Muscle of leg (tissue), 11 donors: ENCODE results near the gene CORO2B. TPM values are rescaled to one million over a fixed set of nuclear protein-coding genes. Genes with fewer than 3 reads are reported as not detected.

Source experiments
- DNase-seq: peaks from one replicate; pipeline ENCODE4 v3.0.0; 2013
- H3K27ac ChIP-seq: one replicate; pipeline ENCODE4 v1.5.1; 2013; ENCODE audit warnings: mild to moderate bottlenecking, low read length, control low read depth
- H3K27me3 ChIP-seq: one replicate; pipeline ENCODE4 v1.6.1; 2013; ENCODE audit warnings: low read length; ENCODE audit not compliant: control insufficient read depth, insufficient read depth
- H3K36me3 ChIP-seq: one replicate; pipeline ENCODE4 v1.6.1; 2013; ENCODE audit warnings: low read length; ENCODE audit not compliant: control insufficient read depth, insufficient read depth
- H3K4me1 ChIP-seq: one replicate; pipeline ENCODE4 v1.6.1; 2013; ENCODE audit warnings: low read length; ENCODE audit not compliant: control insufficient read depth, insufficient read depth
- H3K4me3 ChIP-seq: one replicate; pipeline ENCODE4 v1.5.1; 2013; ENCODE audit warnings: low read length, control low read depth
- H3K9me3 ChIP-seq: replicated peaks from 2 replicates; pipeline ENCODE4 v1.6.1; 2013; ENCODE audit warnings: low read depth, low read length; ENCODE audit not compliant: control insufficient read depth
- WGBS: methylation state at CpG from one replicate; pipeline ENCODE4 v1.1.5; 2013; ENCODE audit warnings: missing lambda C conversion rate; ENCODE audit not compliant: insufficient coverage; 5-methylcytosine and 5-hydroxymethylcytosine counted together
- polyA plus RNA-seq, 8 donors: library from polyadenylated mRNA; unstranded; fragments of 120-200 nt; gene quantifications; one replicate each; pipeline versions ENCODE4 v1.2.1 to v1.2.3, GENCODE V29; 2013; ENCODE audit warnings: inconsistent platforms in 1 of 8, low replicate concordance in 1 of 8; ENCODE audit not compliant: insufficient read length in 8 of 8, insufficient read depth in 1 of 8
- total RNA-seq: library from RNA; stranded (reverse); fragments of 120-200 nt; gene quantifications from one replicate; pipeline ENCODE4 v1.2.4, GENCODE V29; 2013

Gene CORO2B
- total and polyA plus RNA-seq, 9 donors: 2.9 to 8.6 (median 5.3) TPM

DNA sequence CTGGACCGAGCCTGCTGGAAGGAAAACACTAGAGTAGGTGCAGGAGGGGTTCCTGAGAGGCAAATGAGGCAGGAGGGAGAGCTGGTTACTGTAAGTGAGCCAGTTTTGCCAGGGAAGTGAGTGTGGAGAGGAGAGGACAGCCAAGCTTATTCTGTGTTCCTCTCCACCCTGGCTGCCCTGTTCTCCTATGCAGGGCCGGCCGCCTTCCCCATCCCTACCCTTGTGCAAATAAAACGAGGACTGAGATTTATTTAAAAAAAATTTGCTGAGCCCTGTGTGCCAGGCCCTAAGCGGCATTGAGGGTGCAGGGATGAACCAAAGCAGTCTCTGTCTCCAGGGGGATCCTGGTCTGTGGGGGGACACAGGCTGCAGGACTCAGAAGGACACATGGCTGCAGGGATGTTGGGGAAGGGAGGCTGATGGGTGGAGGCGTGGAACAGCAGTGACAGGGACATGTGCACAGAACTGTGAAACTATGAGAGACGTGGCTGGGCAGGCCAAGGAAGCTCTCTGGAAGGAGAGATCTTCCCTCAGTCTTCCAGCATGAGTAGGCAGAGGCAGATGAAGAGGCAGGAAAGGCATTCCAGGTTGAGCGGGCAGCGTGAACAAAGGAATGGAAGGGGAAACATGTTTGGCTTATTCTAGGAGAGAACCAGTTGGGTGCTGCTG is 12.1 kb downstream of the CORO2B start:
- DNase-seq: no peak
- no peak overlapping the region for H3K27ac ChIP-seq
- WGBS: 81% methylated on average over 7 of the region's 9 CpGs
- H3K4me3 ChIP-seq: no peak overlapping the region
- H3K4me1 ChIP-seq: peaks cover 31% of the 10 kb centered on the region
- peaks cover 2% of the 10 kb centered on the region for H3K27me3 ChIP-seq
- no peaks in the 10 kb centered on the region for H3K36me3 ChIP-seq
- H3K9me3 ChIP-seq: no peaks in the 10 kb centered on the region

DNA sequence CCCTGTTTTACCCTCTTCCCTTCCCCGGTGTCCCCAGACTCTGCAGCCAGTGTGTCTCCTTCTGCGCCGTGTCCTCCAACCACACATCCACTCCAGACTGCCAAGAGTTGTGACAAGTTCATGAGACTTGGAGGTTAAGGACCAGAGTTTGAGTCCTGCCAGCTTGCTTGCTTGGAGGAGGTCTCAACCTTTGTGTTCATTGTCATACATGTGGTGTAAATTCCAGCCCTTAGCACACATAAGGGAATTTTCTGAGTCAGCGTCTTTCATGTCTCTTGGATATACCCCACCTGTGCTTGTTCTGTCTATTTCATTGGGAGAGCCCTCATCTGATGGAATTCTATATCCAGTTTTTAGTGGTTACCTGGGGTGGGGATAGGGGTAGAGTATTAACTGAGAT is 13.3 kb downstream of the CORO2B start:
- Histone ChIP-seq H3K27me3 (peaks cover 2% of the 10 kb centered on the region), H3K4me1 (peaks cover 28% of the 10 kb centered on the region), H3K27ac (no peak overlapping the region), H3K4me3 (no peak overlapping the region), H3K36me3 (no peaks in the 10 kb centered on the region), H3K9me3 (no peaks in the 10 kb centered on the region)
- DNase-seq: no peak
- no CpG with 5 or more reads among the region's 4 CpGs for WGBS

DNA sequence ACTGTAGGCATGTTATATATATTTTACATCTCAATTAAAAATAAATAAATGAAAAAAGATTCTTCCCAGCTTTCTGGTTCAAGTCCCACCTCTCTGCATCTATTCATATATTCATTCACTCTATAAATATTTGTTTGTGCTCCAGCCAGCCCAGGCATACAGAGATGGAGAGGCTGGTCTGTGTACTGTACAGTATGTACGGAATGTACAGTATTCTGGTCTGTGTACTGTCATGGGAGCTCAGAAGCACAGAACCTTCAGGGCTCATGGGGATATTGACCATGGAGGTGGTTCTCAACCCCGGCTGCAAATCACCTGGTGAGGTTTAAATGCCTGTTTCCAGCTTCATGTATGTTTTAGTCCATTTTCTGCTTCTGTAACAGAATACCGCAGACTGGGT is 13.8 kb downstream of the CORO2B start:
- no peak for DNase-seq
- Histone ChIP-seq H3K4me1 (peaks cover 28% of the 10 kb centered on the region), H3K9me3 (no peaks in the 10 kb centered on the region), H3K27ac (no peak overlapping the region), H3K27me3 (peaks cover 2% of the 10 kb centered on the region), H3K4me3 (no peak overlapping the region), H3K36me3 (no peaks in the 10 kb centered on the region)
- 83% methylated on average over 3 of the region's 3 CpGs for WGBS

DNA sequence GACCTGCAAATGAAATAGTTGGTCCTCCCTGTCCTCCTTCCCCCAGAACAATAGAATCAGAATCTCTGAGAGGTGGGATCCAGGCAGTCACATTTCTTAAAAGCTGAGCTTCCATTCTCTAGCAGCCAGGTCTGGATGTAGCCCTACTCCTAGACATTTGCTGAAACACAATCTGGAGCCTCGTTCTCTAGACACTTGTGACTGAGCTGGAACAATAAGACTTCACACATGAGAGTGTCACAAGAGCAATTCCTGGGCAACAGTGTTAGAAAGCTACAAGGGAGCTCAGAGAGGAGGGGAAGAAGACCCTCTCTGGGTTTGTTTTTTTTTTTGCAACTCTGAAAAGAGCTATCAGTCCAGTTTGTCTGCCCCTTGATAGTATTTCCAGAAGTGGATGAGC is 14.5 kb downstream of the CORO2B start:
- Histone ChIP-seq H3K27me3 (peaks cover 2% of the 10 kb centered on the region), H3K4me1 (peaks cover 36% of the 10 kb centered on the region), H3K9me3 (no peaks in the 10 kb centered on the region), H3K4me3 (no peak overlapping the region), H3K36me3 (no peaks in the 10 kb centered on the region), H3K27ac (no peak overlapping the region)
- no peak for DNase-seq
- WGBS: 29% methylated on average over 1 of the region's 1 CpG

DNA sequence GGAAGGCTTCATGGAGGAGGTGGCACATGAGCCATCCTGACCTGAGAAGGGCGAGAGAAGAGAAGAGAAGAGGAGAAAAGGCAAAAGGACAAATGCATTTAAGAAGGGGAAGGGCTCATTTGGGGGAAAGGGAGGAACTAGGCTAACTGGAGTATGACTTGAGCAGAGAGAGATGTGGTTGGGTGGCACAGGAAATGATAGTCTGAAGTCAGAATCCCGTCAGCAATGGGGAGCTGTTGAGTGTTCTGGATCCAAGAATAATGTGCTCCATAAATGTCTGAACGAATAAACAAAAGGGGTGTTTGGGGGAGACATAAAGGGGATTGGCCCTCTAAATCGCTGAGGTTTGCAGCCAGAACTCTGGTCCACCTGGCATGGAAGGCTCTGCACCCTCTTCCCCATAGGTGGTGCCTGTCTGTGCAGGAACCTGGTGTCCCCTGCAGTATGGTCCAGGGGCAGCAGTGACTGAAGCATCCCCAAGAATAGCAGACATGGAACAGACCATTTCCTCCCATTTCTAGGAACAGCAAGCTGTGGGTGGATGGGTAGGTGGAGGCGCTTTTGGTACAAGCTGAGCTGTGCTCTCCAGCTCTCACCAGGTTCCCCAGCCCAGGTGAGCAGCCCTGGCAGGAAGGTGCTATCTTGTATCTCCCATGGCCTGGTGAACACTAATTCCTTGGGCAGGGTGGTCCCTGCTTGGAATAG is 15.2 kb downstream of the CORO2B start:
- Histone ChIP-seq H3K36me3 (no peaks in the 10 kb centered on the region), H3K9me3 (no peaks in the 10 kb centered on the region), H3K27me3 (peaks cover 2% of the 10 kb centered on the region), H3K4me1 (peaks cover 42% of the 10 kb centered on the region), H3K27ac (no peak overlapping the region), H3K4me3 (no peak overlapping the region)
- DNase-seq: no peak
- WGBS: 78% methylated on average over 4 of the region's 5 CpGs

DNA sequence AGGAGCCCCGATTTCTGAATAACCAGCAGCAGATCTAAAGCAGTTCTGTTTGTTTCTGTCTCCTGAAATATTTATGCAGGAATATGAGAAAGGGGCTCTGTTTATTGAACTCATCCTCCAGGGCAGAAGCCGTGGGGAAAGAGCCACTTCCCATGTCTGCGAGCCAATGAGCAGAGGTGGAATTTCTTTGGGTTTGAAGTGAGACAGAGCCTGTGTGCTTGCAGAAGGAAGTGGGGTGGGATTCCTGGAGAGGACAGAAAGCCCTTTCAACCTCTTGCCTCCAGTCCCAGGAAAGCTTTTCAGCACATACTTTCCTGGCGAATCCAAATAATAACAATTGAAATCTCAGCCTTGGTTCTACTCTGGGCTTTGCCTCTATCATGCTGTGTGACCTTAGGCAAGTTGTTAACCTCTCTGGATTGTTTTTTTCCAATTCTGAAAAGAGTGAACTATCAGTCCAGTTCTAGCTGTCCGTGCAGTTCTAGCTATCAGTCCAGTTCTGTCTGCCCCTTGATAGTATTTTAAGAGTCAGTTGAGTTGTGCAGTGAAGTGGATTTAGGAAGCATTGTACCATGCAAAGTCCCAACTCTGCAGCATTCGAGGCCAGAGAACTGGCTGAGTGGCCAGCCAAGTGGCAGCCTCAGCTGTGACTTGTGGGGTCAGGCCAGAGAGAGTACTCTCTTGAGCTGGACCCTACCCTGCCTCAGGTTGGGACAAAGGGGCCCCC is 15.9 kb downstream of the CORO2B start:
- no peaks in the 10 kb centered on the region for H3K9me3 ChIP-seq
- DNase-seq: no peak
- H3K27me3 ChIP-seq: peaks cover 2% of the 10 kb centered on the region
- no peaks in the 10 kb centered on the region for H3K36me3 ChIP-seq
- 56% methylated on average over 3 of the region's 6 CpGs for WGBS
- no peak overlapping the region for H3K27ac ChIP-seq
- H3K4me3 ChIP-seq: no peak overlapping the region
- H3K4me1 ChIP-seq: peaks cover 47% of the 10 kb centered on the region

DNA sequence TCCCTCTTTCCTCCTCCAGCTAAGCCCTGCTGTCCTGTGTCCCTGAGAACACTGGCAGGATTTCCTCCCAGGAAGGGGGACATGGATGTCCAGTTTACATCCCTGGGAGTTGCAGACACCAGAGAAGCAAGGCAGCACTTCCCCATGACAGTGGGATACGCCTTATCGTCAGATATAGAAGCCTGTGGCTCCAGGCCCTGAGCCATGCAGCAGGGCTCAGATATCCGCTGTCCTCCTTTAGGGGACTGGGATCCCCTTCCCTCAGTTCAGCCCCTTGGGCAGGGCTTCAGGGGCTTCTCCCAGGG is 16.4 kb downstream of the CORO2B start:
- H3K4me1 ChIP-seq: peaks cover 47% of the 10 kb centered on the region
- no peak overlapping the region for H3K27ac ChIP-seq
- H3K9me3 ChIP-seq: no peaks in the 10 kb centered on the region
- H3K4me3 ChIP-seq: no peak overlapping the region
- DNase-seq: no peak
- H3K36me3 ChIP-seq: no peaks in the 10 kb centered on the region
- H3K27me3 ChIP-seq: peaks cover 2% of the 10 kb centered on the region
- WGBS: 73% methylated on average over 3 of the region's 3 CpGs

DNA sequence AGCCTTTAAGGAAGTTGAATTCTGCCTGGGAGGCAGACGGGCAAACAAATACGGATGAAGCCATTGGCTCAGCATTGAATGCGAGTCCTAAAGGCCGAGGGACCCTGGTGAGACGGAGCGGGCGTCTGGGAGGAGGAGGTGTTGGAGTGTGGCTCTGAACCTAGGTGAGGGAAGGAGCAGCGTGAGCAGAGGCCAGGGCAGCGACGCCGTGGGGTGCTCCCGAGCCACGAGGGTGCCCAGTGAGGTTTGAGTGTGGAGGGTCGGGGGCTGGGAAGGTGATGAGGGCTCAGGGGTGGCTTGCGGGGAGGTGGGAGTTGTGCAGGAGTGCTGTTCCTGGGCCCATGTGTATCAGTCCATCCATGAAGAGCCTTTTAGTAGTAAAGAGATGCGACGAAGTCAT is 17.0 kb downstream of the CORO2B start:
- H3K27ac ChIP-seq: no peak overlapping the region

DNA sequence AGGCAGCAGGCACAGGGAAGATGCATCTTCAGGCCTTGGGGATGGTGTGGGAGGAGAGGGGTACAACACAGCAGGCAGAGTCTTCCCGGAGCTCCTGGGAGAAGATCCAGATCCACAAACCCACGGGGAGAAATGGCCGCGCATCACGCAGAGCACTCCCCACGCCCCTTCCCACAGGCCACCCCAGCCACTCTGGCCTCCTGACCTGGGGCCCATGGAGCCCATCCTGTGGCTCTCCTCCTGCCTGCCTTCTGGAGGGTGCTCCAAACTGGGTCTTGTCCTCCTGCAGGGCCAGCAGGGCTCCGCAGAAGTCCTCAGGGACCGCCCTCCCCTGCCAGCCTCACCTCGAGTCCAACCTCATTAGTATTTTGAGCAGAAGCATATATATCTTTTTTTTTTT is 17.9 kb downstream of the CORO2B start:
- H3K36me3 ChIP-seq: no peaks in the 10 kb centered on the region
- no peak overlapping the region for H3K27ac ChIP-seq
- no peak overlapping the region for H3K4me3 ChIP-seq
- H3K4me1 ChIP-seq: peaks cover 53% of the 10 kb centered on the region
- DNase-seq: no peak
- 79% methylated on average over 6 of the region's 9 CpGs for WGBS
- peaks cover 2% of the 10 kb centered on the region for H3K27me3 ChIP-seq
- H3K9me3 ChIP-seq: no peaks in the 10 kb centered on the region

More for the DNA sequence above, 17.0 kb downstream of the CORO2B start:
- H3K36me3 ChIP-seq: no peaks in the 10 kb centered on the region
- no peak overlapping the region for H3K4me3 ChIP-seq
- WGBS: 78% methylated on average over 14 of the region's 17 CpGs
- no peak for DNase-seq
- peaks cover 47% of the 10 kb centered on the region for H3K4me1 ChIP-seq
- H3K27me3 ChIP-seq: peaks cover 2% of the 10 kb centered on the region
- H3K9me3 ChIP-seq: no peaks in the 10 kb centered on the region

DNA sequence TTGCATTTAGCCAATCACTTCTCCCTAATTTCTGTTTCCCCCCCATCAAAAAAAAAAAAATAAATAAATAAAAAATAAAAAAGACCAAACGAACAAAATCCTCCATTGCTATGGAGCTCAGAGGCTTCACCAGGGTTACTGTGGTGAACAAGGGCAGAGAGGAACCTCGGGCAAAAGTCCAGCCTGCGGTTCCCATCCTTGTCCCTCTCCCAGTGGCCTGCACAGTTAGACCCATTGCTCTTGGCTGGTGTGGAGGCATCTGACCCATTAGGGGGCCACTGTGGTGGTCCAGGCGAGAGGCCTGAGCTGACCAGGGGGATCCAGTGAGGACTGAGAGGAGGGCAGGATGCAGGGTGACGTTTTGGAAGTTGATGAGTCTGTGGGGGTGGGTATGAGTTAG is 18.8 kb downstream of the CORO2B start:
- Histone ChIP-seq H3K27me3 (peaks cover 2% of the 10 kb centered on the region), H3K4me1 (peaks cover 59% of the 10 kb centered on the region), H3K9me3 (no peaks in the 10 kb centered on the region), H3K27ac (no peak overlapping the region), H3K36me3 (no peaks in the 10 kb centered on the region), H3K4me3 (no peak overlapping the region)
- WGBS: 75% methylated on average over 4 of the region's 5 CpGs
- no peak for DNase-seq
